ENCODE measurements around the gene MS4A7.

Gene MS4A7

DNA sequence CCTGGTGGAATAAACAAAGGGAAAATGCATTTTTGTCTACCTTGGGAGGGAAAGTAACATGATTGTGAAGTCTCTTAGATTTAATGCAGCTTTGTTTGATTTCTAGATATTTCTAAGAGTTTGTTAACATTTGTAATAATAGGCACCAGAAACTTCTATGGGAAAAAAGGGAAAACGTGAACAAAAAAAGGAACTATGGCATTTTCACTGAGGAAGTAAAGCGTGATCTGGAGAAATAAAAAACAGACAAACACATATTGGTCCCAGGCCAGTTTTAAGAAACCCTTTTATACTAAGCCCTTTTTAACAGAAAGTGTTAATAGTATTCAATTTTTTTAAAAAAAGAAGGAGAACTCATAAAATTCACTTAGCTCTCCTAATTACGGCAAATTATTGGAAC, 6.9 kb upstream of the MS4A7 start:
- DNase-seq, result no peak

DNA sequence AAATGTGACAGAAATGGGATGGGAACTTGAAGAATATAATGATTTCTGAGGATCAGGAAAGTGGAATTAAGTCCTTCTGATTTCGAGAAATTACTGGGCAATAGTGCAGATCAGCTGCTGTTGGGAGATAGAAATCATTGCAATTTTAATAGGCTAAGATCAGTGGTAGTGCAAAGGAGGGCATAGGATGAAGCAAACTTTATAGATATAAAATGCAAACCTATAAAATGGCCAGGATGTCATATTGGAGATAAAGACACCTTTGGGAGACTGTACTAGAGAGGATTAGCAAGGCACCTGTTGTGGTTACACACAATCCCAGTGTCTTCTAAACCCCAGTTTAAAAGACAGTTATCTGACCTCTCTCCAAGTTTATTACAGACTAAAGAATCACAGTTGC, 6.5 kb upstream of the MS4A7 start:
- DNase-seq, result no peak

DNA sequence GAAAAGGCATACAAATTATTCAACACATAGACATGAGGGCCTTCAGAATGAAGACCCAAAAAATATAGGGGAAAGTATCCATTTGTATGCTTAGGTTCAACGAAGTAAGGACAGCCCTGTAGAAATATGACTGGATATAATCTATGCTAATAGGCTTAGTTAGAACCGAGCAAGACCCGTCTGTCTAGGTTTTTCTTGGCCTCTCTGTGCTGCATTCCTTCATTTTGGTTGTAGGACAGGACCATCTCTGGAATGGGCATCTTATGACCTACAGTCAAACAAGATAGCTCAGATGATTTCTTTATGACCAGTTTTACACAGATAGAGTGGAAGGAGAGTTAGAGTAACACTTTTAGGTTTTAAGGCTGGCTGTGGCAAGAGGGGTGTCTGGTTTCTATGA, 5.6 kb upstream of the MS4A7 start:
- no peak for DNase-seq

DNA sequence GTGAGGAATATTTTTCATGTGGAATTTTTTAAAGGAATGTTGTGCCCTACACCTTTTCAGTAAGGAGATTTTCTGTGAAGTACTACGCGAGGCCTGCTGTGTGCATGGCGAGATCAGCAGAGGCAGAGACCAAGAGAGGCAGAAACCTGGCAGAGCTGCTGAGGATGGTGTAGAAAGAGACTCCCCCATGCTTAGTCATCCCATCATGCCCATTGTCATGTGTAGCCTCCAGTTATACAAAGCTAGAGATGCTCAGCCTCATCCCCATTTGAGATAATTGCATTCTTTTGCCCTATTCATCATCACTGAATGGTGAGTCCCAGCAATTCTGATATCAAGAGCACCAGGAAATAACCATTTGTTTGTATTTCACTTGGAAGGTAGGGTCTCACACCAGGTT, 3.0 kb upstream of the MS4A7 start:
- DNase-seq, result no peak

DNA sequence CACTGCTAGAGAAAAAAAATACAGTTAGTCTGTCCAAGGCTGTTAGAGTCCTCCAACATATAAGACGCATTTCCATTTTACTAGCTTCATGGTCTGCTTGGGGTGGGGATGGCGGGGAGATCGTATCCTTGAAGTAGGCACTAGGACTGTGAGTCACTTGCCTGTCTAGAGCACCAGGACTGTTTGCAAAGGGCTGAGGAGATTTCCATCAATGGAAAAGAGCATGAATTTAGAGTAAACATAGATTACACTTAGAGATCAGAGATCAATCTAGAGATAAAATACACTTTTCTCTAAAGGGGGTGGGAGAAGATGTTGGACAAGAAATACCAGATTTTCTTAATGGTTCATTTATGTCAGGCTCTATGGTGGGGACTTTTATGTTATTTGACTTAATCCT, 1.7 kb upstream of the MS4A7 start:
- no peak for DNase-seq

DNA sequence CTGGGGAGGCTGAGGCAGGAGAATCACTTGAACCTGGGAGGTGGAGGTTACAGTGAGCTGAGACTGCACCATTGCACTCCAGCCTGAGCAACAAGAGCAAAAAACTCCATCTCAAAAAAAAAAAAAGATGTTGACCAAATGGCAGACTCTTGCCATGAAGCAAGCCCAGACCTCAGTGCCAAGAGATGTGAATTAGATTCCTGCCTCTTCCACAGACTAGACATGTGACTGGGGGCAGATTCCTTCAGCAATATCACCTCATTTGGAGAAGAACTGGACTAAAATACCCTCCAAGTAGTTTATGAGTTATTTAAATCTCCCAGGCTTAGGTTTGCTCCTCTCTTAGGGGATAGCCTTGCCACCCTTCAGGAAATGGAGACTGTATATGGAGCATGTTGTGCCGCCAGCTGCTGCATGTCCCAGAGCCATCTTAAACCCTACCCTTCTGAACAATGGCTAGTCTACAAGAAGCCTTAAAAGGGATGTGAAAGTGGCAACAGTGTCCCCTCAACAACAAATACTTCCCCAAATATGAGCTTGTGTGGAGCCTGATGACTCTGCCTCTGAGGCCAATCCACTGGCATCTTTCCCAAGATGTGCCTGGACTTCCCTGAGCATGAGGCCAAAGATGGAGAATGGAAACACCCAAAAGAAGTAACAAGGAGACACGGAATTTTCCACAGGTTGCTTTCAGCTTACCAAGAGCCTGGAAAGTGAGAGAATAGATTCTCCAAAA, 763 bp upstream of the MS4A7 start:
- no peak for DNase-seq

DNA sequence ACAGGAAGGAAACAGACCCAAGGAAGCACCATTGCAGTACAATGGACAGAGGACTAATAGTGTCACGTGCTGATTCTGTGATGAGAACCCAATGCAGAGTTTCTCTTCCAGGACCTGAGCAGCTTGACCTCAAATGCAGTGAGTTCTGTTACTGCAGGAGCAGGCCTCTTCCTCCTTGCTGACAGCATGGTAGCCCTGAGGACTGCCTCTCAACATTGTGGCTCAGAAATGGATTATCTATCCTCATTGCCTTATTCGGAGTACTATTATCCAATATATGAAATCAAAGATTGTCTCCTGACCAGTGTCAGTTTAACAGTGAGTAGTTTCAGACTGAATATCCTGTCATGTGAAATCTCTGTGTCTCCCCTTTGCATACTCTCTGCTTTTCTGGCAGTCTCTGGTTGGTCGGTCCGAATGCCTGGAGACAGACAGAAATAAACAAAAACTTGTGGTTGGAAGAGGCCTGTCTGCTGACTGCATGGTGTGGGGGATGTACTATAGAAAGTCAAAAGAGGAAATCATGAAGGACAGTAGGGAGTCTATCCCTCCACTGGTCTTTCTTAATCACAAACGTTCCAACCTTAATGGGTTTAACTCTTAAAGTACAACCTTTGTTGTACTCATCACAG, 11.1 kb downstream of the MS4A7 start:
- no peak for DNase-seq

DNA sequence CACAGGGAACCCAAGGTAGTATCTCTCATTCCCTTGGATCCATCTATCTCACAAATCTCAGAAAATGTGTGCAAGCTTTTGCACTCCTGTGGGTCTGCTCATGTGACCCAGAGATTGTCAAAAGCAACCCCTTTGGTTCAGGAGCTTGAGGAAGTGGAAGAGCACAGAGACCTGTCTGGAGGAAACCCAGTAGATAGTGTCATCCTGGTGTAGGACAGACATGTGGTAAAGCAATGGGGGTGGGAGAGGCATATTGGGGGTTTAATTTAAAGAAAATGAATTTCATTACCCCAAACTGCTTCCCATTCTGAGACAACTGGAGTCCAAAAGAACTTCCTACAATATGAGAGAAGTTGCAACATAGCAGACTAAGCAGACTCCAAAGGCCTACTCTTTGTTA, 12.1 kb downstream of the MS4A7 start:
- DNase-seq, result no peak

DNA sequence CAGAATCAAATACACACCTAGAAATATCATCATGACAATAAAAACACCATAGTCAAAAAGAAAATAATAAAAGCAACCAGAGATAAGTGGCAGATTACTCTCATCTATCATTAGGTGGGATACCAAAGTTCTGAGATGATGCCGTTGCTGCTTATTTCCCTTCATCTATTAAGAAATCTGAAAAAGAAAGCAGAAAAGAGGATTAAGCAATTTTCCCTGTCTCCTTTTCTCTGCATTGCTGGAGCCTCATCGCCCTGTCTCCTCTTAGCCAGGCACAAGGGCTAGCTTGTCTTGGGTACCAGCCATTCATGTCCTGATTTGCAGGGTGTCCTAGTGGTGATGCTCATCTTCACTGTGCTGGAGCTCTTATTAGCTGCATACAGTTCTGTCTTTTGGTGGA, 14.0 kb downstream of the MS4A7 start:
- DNase-seq, result no peak

DNA sequence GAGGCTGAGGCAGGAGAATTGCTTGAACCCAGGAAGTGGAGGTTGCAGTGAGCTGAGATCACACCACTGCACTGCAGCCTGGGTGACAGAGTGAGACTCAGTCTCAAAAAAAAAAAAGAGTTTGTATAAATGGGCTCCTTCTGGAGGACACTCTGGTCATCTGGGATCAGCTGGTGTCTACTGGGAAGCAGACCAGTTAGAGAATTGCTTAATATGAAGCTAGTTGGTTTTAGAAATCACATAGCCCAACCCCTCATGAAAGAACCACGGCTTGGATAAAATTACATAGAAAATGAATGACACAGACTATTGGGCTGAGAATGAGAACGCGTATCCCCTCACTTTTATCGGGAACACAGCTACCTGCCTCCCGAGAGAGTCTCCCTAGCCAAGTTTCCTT, 14.7 kb downstream of the MS4A7 start:
- DNase-seq, result no peak

DNA sequence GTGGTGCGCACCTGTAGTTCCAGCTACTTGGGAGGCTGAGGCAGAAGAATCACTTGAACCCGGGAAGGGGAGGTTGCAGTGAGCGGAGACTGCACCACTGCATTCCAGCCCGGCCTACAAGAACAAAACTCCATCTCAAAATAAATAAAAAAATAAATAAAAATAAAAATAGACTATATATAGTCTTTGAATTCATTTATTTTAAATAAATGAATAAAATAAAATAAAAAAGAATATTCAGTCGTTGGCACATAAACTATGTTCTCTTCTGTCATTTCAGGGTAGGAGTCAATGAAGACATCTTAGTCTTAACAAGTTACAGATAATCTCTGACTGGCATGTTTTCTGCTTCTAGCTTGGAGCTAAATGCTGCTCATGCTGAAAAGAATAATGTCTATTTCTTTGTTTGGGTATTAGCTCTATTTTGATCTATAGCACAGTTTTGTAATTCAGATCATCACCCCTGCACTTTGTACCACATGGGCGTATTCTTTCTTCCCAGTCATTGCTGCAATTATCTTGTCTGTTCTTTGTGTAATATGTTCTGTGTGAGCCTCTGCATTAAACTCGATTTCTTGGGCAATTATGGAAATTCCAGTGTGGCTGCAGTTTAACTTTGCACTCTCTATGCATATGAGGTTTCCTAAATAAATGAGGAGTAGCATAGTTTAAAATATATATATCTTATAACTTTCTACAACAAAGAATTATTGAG, 16.5 kb downstream of the MS4A7 start:
- DNase-seq, result no peak

DNA sequence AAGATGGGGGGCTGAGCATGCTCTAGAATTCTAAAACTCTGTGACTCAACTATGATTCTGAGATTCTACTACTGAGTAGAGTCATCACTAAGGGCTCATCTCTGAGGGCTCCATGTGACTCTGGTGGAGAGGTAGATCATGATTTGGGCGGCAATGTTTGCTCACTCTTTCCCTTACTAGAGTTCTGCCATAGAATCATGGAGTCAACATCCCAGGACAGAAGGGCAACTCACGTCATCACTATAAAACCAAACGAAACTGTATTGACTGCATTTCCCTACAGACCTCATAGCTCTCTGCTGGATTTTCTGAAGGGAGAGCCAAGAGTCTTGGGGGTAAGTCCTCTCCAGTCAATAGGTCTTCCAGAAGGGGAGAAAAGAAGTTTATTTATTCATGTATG, 18.1 kb downstream of the MS4A7 start, which contains the start of gene MS4A14:
MS4A14 (plus strand) TSS at position 78 of the 400 bp plus-strand sequence; CDS start at position 198, 120 bp downstream.
- DNase-seq, result no peak

DNA sequence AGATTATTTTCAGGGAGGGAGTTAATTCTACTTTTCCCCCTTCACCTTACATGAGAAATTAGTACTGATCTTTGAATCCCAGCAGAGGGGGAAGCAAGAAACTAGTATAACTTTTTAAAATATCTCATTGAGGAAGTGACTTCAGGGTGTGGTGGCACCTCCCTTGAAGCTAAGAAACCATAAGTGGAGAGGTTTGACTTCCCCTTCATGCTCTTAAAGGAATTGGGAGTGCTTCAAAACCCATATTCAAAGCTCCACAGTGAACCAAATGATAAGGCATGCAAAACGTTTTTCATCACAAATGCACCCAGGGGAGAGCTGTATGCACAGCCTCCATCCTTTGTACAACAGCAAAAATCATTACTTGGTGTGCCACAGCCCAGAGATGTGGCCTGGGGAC, 18.5 kb downstream of the MS4A7 start:
- DNase-seq, result no peak

DNA sequence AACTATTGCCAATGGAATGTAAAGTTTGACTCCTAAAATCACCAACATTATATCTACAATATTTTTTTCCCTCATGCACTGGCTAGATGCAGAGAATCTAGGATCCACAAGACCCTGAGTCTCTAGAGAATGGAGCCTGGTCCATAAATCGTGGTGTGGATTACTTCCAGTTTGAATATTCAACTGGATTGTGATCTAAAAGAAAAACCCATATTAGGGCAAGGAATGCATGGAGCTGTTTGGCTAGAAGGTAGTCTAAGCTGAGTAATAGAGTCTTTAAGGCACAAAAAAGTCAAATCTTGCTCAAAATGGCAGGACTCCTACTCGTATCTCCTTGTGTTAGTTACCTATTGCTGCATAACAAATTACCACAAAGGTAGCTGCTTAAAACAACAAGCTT, 41.7 kb downstream of the MS4A7 start:
- no peak for DNase-seq

DNA sequence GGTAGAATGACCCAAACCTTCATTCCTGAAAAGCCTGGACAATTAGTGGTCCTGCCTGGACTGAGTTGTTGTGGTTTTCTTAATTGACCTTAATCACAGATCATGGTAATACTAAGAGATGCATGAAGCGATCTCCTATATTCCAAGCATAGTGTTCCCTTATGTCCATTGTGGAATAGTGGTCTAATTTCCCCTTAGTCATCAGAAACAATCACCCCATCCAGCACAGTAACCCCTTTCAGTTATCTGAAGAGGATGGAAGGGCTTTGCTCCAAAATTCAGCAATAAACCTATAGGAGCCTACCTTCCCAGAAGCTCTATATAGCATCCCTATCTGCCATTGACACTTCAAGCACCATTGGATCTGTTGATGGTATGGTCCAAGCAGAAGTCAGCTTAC, 44.3 kb downstream of the MS4A7 start:
- DNase-seq, result no peak

DNA sequence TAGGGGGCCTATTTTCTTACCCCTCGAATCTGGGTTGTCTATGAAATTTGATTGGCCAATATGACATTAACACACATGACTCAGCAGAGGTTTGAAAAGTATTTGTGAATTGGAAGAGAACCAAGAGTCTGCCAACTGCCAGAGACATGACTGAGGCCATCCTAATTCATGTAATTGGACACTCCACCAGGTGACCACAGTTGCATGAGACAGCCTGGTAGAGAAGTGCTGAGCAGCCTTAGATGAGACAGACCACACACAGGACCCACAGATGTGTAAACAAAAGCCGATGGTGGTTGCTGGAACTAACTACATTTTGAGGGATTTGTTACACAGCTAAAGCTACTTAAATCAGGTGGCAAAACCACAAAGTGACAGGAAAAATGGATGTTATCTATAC, 50.2 kb downstream of the MS4A7 start:
- no peak for DNase-seq

DNA sequence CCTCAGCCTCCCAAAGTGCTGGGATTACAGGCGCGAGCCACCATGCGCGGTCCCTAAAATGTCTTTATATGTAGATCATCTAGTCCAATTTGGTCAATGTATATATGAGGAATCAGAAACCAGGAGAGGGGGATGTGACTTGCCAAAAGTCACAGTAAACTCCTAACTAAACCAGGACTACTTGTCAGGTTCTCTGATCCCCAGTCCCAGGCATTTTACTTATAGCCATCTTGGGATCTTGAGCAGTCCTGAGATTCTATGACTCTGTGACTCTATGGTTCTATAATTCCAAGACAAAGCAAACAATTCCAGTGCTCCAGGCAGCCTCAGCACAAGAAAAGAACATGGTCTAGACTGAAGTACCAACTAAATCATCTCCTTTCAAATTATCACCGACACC, 50.9 kb downstream of the MS4A7 start, which contains the start of gene MS4A5:
MS4A5 (plus strand) TSS at position 301 of the 400 bp plus-strand sequence. CDS start 103 bp downstream, outside the sequence.
- DNase-seq, result no peak

DNA sequence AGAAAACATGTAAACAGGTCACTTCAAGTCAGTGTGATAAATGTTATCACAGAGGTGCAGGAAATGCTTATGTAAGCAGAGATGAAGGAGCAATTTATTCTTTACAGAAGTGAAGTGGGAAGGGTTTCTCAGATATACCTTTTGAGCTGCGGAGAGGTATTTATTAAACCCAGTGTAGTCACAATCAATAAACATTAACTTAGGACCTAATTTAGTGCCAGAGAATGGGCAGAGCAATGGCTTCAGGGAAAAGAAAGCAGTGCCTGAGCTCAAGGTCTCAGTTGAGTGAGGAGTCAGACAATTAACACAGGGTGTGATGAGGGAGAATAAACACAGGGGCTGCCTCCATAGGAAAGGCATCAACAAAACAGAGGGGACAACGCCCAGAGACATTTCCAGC, 52.9 kb downstream of the MS4A7 start:
- no peak for DNase-seq

DNA sequence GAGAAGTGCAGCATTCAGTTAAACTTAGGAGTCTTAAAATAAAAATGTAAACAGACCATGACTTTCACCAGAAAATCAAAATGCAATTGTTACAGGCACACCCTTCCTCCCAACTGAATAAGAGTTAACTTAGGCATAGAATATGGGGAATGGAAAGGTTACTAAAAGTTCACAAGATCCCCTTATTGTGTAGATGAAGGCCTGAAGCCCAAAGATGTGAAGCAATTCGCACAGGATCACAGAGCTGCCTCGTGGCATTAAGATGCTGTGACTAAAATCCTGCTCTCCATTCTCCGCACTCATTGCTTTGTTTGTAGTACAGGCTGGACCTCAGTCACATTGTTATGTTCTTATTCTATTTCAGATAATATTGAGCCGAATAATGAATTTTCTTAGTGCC, 55.1 kb downstream of the MS4A7 start:
- no peak for DNase-seq
